GM04504 (cell line): ENCODE data around the gene PMIS2.

Experiments
- DNase-seq: peaks from one replicate; pipeline ENCODE4 v3.0.0-alpha.2; 2012; ENCODE audit warnings: low read depth

Gene PMIS2

GRCh38 chr19:35585848-35586247 is at the start of gene PMIS2:
Gene PMIS2, plus strand, starts transcription at chr19:35586173. Its CDS starts 87 bp downstream, at chr19:35586260.
- DNase-seq: no peak

- no peak for DNase-seq
These were observed 46.7 kb upstream of the PMIS2 start for GRCh38 chr19:35539314-35539713.

- no peak for DNase-seq
These were observed 46.1 kb upstream of the PMIS2 start for GRCh38 chr19:35539850-35540249.

GRCh38 chr19:35540356-35540927 is 45.5 kb upstream of the PMIS2 start:
- DNase-seq: no peak

GRCh38 chr19:35542209-35542608 is 43.8 kb upstream of the PMIS2 start:
- no peak for DNase-seq

GRCh38 chr19:35543280-35544109 is 42.5 kb upstream of the PMIS2 start:
- DNase-seq: no peak

- no peak for DNase-seq
These were observed 41.7 kb upstream of the PMIS2 start for GRCh38 chr19:35544110-35544802.

- peak; percentile 70 for DNase-seq
These were observed 40.7 kb upstream of the PMIS2 start, which contains the start of gene TMEM147 for GRCh38 chr19:35545001-35545854. Gene TMEM147, plus strand, starts transcription at chr19:35545626. Its CDS starts 114 bp downstream, at chr19:35545740.

GRCh38 chr19:35545855-35546381 is 40.1 kb upstream of the PMIS2 start:
- DNase-seq: no peak

- no peak for DNase-seq
These were observed 39.4 kb upstream of the PMIS2 start for GRCh38 chr19:35546532-35546931.

GRCh38 chr19:35549174-35549788 is 36.7 kb upstream of the PMIS2 start:
- peak; percentile 29 for DNase-seq

- DNase-seq: no peak
These were observed 36.0 kb upstream of the PMIS2 start for GRCh38 chr19:35549879-35550523.

GRCh38 chr19:35551091-35551810 is 34.7 kb upstream of the PMIS2 start:
- no peak for DNase-seq

GRCh38 chr19:35552534-35553384 is 33.2 kb upstream of the PMIS2 start:
- DNase-seq: no peak

GRCh38 chr19:35553385-35554000 is 32.5 kb upstream of the PMIS2 start:
- DNase-seq: no peak

- no peak for DNase-seq
These were observed 31.9 kb upstream of the PMIS2 start for GRCh38 chr19:35554076-35554475.

GRCh38 chr19:35555301-35556005 is 30.5 kb upstream of the PMIS2 start:
- DNase-seq: no peak

GRCh38 chr19:35556025-35556590 is 29.9 kb upstream of the PMIS2 start:
- DNase-seq: no peak
